ENCODE results near the gene PTAR1. TPM values are rescaled to one million over a fixed set of nuclear protein-coding genes. Genes with fewer than 3 reads are reported as not detected.

PTAR1 gene
- total and polyA plus RNA-seq, 7 donors = 7.2 to 79.6 (median 39.5) TPM

DNA sequence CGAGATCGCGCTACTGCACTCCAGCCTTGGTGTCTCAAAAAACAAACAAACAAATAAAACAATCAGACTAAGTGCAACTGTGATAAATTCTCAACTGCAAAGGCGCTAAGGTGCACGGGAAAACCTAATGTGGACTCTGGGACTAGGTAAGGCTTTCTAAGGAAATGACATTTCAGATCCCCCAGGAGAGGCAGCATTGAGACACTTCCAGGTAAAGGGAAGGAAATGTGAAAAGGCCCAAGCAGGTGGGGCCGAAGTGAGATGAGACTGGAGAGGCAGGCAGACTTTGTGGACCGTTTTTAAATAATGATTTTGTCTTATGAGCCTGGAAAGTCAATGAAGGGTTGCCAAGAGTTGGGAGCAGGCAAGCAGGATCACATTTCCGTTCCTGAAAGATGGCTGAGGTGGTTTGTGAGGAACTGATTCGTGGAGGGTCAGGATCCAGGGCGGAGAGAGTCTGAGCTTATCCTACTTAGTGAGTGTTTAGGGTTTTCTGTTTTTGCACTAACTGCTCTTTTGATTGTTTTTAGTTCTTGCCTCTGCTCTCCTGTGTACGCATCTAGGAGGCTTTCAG lies 85.6 kb downstream of the PTAR1 start:
- TF ChIP-seq, protein P1, sequence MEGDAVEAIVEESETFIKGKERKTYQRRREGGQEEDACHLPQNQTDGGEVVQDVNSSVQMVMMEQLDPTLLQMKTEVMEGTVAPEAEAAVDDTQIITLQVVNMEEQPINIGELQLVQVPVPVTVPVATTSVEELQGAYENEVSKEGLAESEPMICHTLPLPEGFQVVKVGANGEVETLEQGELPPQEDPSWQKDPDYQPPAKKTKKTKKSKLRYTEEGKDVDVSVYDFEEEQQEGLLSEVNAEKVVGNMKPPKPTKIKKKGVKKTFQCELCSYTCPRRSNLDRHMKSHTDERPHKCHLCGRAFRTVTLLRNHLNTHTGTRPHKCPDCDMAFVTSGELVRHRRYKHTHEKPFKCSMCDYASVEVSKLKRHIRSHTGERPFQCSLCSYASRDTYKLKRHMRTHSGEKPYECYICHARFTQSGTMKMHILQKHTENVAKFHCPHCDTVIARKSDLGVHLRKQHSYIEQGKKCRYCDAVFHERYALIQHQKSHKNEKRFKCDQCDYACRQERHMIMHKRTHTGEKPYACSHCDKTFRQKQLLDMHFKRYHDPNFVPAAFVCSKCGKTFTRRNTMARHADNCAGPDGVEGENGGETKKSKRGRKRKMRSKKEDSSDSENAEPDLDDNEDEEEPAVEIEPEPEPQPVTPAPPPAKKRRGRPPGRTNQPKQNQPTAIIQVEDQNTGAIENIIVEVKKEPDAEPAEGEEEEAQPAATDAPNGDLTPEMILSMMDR (IDR thresholded peaks at IDR 0.05) = no peak
- TF ChIP-seq POLR2A (IDR thresholded peaks at IDR 0.05) (no peak), POLR2AphosphoS5 (IDR thresholded peaks at IDR 0.05) (no peak), EP300 (IDR thresholded peaks at IDR 0.05) (no peak)
- WGBS, 2 donors = 83% methylated on average over 11 of the region's 11 CpGs
- H3K27me3 ChIP-seq = no peaks in the 10 kb centered on the region
- H3K4me3 ChIP-seq = no peak overlapping the region
- H3K9me3 ChIP-seq = no peaks in the 10 kb centered on the region
- intact Hi-C loops (cut with DNase I) = no loop called here
- no peak for DNase-seq
- no peak overlapping the region for H3K27ac ChIP-seq
- H3K36me3 ChIP-seq = no peaks in the 10 kb centered on the region
- H3K4me1 ChIP-seq = peaks cover 0 to 15% (median 8%) of the 10 kb centered on the region in 4 donors

DNA sequence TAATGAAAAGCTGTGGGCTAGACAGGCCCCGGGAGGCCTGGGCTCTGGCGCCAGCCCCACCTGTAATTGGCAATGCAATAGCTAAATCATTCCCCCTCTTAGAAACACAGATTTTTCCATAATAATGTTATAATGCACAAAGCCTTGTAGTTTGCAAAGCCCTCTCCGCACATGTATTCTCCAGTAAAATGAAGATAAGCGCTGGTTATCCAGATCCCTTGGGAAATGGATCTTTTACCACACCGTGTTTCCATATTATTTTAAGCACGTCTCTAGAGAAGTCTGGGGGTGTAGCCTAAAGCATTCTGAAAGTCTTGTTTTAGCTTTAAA lies 86.5 kb downstream of the PTAR1 start:
- H3K9me3 ChIP-seq = no peaks in the 10 kb centered on the region
- H3K36me3 ChIP-seq = no peaks in the 10 kb centered on the region
- no peak for DNase-seq
- peak overlapping the region; percentile 75 to 85 (median 81) for H3K27ac ChIP-seq
- WGBS, 2 donors = 52 to 54% methylated on average over 6 of the region's 6 CpGs
- H3K4me1 ChIP-seq = peaks cover 0 to 15% (median 8%) of the 10 kb centered on the region in 4 donors
- H3K4me3 ChIP-seq = peak overlapping the region; percentile 62 to 90 (median 82)
- intact Hi-C loops (cut with DNase I) = loop anchor here (2.0 kb wide), 1 partner anchor 86 kb away; no protein-coding TSS in a partner anchor
- TF ChIP-seq POLR2A (IDR thresholded peaks at IDR 0.05) = no peak
- TF ChIP-seq, protein P1 (IDR thresholded peaks at IDR 0.05) = no peak
- no peaks in the 10 kb centered on the region for H3K27me3 ChIP-seq

DNA sequence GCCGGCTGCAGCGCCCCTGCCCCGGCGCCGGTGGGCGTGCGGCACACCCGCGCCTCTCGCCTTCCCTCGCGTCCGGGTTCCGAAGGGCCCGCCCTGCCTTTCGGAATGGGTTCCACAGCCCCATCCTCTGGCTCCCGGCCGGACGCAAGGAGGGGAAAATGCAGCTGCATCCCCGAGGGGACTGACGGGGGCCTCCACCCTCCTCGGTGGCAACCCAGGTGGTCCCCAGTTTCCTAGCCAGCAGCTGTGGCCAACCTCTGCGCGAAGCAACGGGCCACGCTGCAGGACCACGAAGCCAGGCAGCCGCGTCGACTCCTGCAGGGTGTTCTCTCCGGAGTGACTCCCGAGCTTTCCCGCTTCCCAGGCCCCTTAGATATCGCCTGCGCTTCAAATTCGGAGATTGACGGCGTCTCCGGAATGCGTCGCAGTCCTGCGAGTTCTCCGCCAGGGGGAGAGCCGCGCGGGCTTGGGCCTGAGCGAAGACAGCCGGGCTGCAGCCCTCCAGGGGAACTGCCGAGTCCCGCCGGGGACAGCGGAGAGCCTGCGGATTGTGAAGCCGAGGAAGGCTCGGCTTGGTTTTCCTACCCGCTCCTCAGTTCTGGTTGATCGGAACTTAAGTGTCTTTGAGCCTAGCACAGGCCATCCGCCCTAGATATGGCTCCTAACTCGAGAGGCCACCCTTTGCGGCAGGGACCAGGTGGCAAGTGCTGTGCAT lies 87.1 kb downstream of the PTAR1 start:
- no peaks in the 10 kb centered on the region for H3K9me3 ChIP-seq
- TF ChIP-seq, protein P1 (IDR thresholded peaks at IDR 0.05) = peak; percentile 73 to 92 (median 90)
- no peak for TF ChIP-seq EP300 (IDR thresholded peaks at IDR 0.05)
- TF ChIP-seq POLR2AphosphoS5 (IDR thresholded peaks at IDR 0.05) = peak in 1 of 4 donors; percentile 46
- no peak for TF ChIP-seq POLR2A (IDR thresholded peaks at IDR 0.05)
- intact Hi-C loops (cut with DNase I) = loop anchor here (2.0 kb wide), 1 partner anchor 86 kb away; no protein-coding TSS in a partner anchor
- peaks cover 0 to 15% (median 8%) of the 10 kb centered on the region in 4 donors for H3K4me1 ChIP-seq
- H3K27ac ChIP-seq = peak overlapping the region; percentile 75 to 85 (median 81)
- 1% methylated on average over 60 of the region's 60 CpGs for WGBS, 2 donors
- peak; percentile 92 for DNase-seq
- no peaks in the 10 kb centered on the region for H3K36me3 ChIP-seq
- peak overlapping the region; percentile 62 to 90 (median 82) for H3K4me3 ChIP-seq
- H3K27me3 ChIP-seq = no peaks in the 10 kb centered on the region

DNA sequence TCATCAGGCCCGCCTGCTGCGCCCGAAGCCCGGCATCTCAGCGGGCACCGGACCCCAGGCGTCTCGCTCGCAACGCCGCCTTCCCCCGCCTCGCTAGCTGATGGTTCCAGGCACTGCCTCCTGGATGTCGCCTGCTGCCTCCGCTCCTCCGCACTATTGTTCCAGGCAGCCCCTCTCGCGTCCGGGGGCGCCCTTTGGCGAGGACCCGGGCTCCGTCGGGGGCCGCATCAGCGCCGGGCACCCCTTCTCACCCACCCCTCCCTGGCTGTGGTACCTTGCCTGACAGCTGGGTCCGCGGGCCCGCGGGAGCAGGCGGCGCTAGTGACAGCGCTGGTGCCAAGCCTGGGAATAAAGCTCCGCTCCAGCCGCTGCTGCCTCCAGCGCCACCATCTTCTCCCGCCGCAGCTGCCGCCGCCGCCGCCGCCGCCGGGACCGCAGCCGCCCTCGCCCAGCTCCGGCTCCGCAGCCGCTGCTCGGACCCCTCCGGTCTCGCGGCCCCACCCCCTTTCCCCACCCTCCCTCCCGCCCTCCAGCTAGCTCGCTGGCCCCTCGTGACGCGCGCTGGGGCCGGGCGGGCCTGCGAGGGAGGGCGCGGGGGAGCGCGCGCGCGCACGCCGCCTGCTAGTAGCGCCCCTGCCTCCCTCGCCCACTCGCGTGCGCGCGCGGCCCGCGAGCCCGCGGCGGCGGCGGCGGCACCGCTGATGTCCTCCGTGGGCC lies 87.8 kb downstream of the PTAR1 start, which contains the start of gene APBA1:
Gene APBA1 (minus strand): TSS at position 493 of the 717 bp plus-strand sequence.
- 1% methylated on average over 92 of the region's 92 CpGs for WGBS, 2 donors
- H3K36me3 ChIP-seq = no peaks in the 10 kb centered on the region
- peak in 1 of 4 donors; percentile 16 for TF ChIP-seq POLR2AphosphoS5 (IDR thresholded peaks at IDR 0.05)
- TF ChIP-seq, protein P1 (IDR thresholded peaks at IDR 0.05) = no peak
- intact Hi-C loops (cut with DNase I) = loop anchor here (2.0 kb wide), 1 partner anchor 87 kb away; no protein-coding TSS in a partner anchor
- H3K27me3 ChIP-seq = no peaks in the 10 kb centered on the region
- H3K4me1 ChIP-seq = peaks cover 0 to 15% (median 8%) of the 10 kb centered on the region in 4 donors
- H3K9me3 ChIP-seq = no peaks in the 10 kb centered on the region
- H3K27ac ChIP-seq = peak within 1 kb of the TSS; percentile 75 to 85 (median 81)
- DNase-seq = peak; percentile 80
- H3K4me3 ChIP-seq = peak within 1 kb of the TSS; percentile 62 to 90 (median 82)
